Activated CD4-positive, alpha-beta T cell treated with anti-CD3 and anti-CD28 coated beads, Interleukin-2, amount 10 ng/mL, durations not matched to agents 7 days and 5 days (primary cell): ENCODE data around the gene RGS9. TPM values are rescaled to one million over a fixed set of nuclear protein-coding genes. Genes with fewer than 3 reads are reported as not detected.
"Not testable (repeated sequence)": the region's sequence is repeated elsewhere in the genome, so short reads cannot be mapped to it uniquely, and the experiment has no call there.

Source experiments
- CTCF ChIA-PET: fragments of 350-600 bp; sonication (Branson Sonifier 250); formaldehyde crosslinking; loops from one replicate; lab custom pipeline; 2021; ENCODE audit warnings: antibody characterized with exemption; lab: Charles Lee
- POLR2A ChIA-PET: fragments of 350-600 bp; sonication (Branson Sonifier 250); formaldehyde crosslinking; loops from one replicate; lab custom pipeline; 2021; ENCODE audit warnings: antibody characterized with exemption; lab: Charles Lee
- DNase-seq: peaks from one replicate; pipeline ENCODE4 v3.0.0-alpha.2; 2020
- H3K27ac Mint-ChIP-seq: one replicate; pipeline ENCODE4 v1.8.0; 2021; ENCODE audit warnings: mild to moderate bottlenecking, moderate library complexity, mixed read lengths
- H3K27me3 Mint-ChIP-seq: one replicate; pipeline ENCODE4 v1.8.0; 2021; ENCODE audit warnings: mixed read lengths
- H3K36me3 Mint-ChIP-seq: one replicate; pipeline ENCODE4 v1.8.0; 2021; ENCODE audit warnings: low read depth, mixed read lengths
- H3K4me1 Mint-ChIP-seq: one replicate; pipeline ENCODE4 v1.8.0; 2021; ENCODE audit warnings: mixed read lengths
- H3K4me3 Mint-ChIP-seq: one replicate; pipeline ENCODE4 v1.8.0; 2021; ENCODE audit warnings: mild to moderate bottlenecking, moderate library complexity, mixed read lengths
- H3K9me3 Mint-ChIP-seq: one replicate; pipeline ENCODE4 v1.8.0; 2021; ENCODE audit warnings: mixed read lengths
- total RNA-seq, 2 experiments: library from RNA; stranded (reverse); gene quantifications; one replicate each; pipeline ENCODE4 v1.2.3, GENCODE V29; 2021

Gene RGS9
- total RNA-seq, 2 experiments from 2014 or later = 6.0 to 6.3 TPM

- Mint-ChIP-seq H3K4me1 (peaks cover 18% of the 10 kb centered on the region), H3K4me3 (peak overlapping the region; percentile 83), H3K27me3 (peaks cover 5% of the 10 kb centered on the region), H3K9me3 (no peaks in the 10 kb centered on the region), H3K36me3 (no peaks in the 10 kb centered on the region), H3K27ac (peak overlapping the region; percentile 70)
- CTCF ChIA-PET = interaction anchor here (0.6 to 3.1 kb wide), 15 partner anchors 16 to 394 kb away, joined by 3 to 13 read pairs (median 6); partner anchors contain the start of gene RGS9
- POLR2A ChIA-PET = no interaction called here
- DNase-seq = no peak
Measured at GRCh38 chr17:65101371-65101770, 35.8 kb upstream of the RGS9 start.

GRCh38 chr17:65102235-65102634 lies 34.9 kb upstream of the RGS9 start:
- POLR2A ChIA-PET = no interaction called here

GRCh38 chr17:65102788-65103187 lies 34.4 kb upstream of the RGS9 start:
- peaks cover 18% of the 10 kb centered on the region for H3K4me1 Mint-ChIP-seq

More at GRCh38 chr17:65102235-65102634, 34.9 kb upstream of the RGS9 start:
- no peak overlapping the region for H3K27ac Mint-ChIP-seq
- peaks cover 5% of the 10 kb centered on the region for H3K27me3 Mint-ChIP-seq
- CTCF ChIA-PET = interaction anchor here (0.7 to 3.1 kb wide), 4 partner anchors 32 to 137 kb away, joined by 3 to 12 read pairs (median 6); partner anchors contain the start of gene RGS9
- H3K9me3 Mint-ChIP-seq = no peaks in the 10 kb centered on the region
- no peak overlapping the region for H3K4me3 Mint-ChIP-seq
- no peaks in the 10 kb centered on the region for H3K36me3 Mint-ChIP-seq
- H3K4me1 Mint-ChIP-seq = peaks cover 18% of the 10 kb centered on the region
- DNase-seq = no peak

GRCh38 chr17:65103431-65103830 lies 33.7 kb upstream of the RGS9 start:
- CTCF ChIA-PET = interaction anchor here (0.6 to 3.0 kb wide), 5 partner anchors 14 to 181 kb away, joined by 3 to 12 read pairs (median 4); partner anchors contain the start of gene RGS9
- DNase-seq = no peak
- Mint-ChIP-seq H3K4me3 (no peak overlapping the region), H3K9me3 (no peaks in the 10 kb centered on the region), H3K4me1 (peaks cover 18% of the 10 kb centered on the region), H3K36me3 (no peaks in the 10 kb centered on the region), H3K27me3 (peaks cover 10% of the 10 kb centered on the region), H3K27ac (no peak overlapping the region)
- POLR2A ChIA-PET = no interaction called here

More at GRCh38 chr17:65102788-65103187, 34.4 kb upstream of the RGS9 start:
- H3K27me3 Mint-ChIP-seq = peaks cover 7% of the 10 kb centered on the region
- H3K4me3 Mint-ChIP-seq = no peak overlapping the region
- H3K9me3 Mint-ChIP-seq = no peaks in the 10 kb centered on the region
- no peak overlapping the region for H3K27ac Mint-ChIP-seq
- H3K36me3 Mint-ChIP-seq = no peaks in the 10 kb centered on the region
- CTCF ChIA-PET = interaction anchor here (1.4 to 3.0 kb wide), 2 partner anchors 34 to 53 kb away, joined by 4 to 12 read pairs; partner anchors contain the start of gene RGS9
- POLR2A ChIA-PET = no interaction called here
- DNase-seq = no peak

DNA sequence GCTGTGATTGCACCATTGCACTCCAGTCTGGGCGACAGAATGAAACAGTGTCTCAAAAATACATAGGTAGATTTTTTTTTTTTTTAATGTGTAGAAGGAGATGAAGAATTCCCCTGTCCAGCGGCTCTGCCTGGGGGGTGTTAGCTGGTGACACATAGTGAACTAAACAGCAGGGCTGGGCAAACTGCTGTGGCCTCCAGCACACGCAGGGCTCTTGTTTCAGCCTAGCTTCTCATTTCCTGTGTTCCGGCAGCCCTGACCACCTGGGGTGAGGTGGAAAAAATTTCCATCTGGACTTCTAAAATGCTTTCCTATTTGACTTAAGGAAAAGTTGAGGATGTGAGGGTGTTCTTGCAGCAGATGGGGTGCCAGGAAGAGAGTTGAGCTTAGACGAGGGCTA lies 33.3 kb upstream of the RGS9 start:
- no peaks in the 10 kb centered on the region for H3K9me3 Mint-ChIP-seq
- ChIA-PET CTCF (interaction anchor here (0.6 to 1.4 kb wide), 6 partner anchors 15 to 181 kb away, joined by 3 to 4 read pairs (median 3); no protein-coding TSS in a partner anchor), POLR2A (no interaction called here)
- peaks cover 12% of the 10 kb centered on the region for H3K27me3 Mint-ChIP-seq
- H3K4me3 Mint-ChIP-seq = no peak overlapping the region
- H3K27ac Mint-ChIP-seq = no peak overlapping the region
- no peak for DNase-seq
- H3K4me1 Mint-ChIP-seq = peaks cover 18% of the 10 kb centered on the region
- H3K36me3 Mint-ChIP-seq = no peaks in the 10 kb centered on the region

DNA sequence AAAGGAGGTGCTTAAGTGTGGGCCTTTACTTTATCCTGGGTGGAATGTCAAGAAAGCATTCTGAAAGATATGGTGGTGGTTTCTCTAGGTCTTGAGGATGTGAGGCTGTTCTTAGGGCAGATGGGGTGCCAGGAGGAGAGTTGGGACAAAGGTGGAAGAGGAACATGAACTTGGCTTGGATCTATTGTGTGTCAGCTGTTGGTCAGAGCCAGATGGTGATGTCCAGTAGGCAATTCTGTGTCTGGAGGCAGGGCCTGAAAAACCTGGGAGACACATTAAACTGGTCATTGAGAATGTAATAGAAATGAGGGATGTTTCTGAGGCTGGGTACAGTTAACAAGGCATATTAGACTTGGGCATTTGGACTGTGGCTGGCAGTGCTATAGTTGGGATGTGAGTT lies 32.6 kb upstream of the RGS9 start:
- no peak overlapping the region for H3K4me3 Mint-ChIP-seq
- no peaks in the 10 kb centered on the region for H3K36me3 Mint-ChIP-seq
- DNase-seq = no peak
- H3K27ac Mint-ChIP-seq = no peak overlapping the region
- no peaks in the 10 kb centered on the region for H3K9me3 Mint-ChIP-seq
- H3K4me1 Mint-ChIP-seq = peaks cover 13% of the 10 kb centered on the region
- POLR2A ChIA-PET = no interaction called here
- H3K27me3 Mint-ChIP-seq = peaks cover 18% of the 10 kb centered on the region
- CTCF ChIA-PET = interaction anchor here (0.6 to 1.4 kb wide), 4 partner anchors 20 to 223 kb away, joined by 3 to 4 read pairs (median 3); no protein-coding TSS in a partner anchor

DNA sequence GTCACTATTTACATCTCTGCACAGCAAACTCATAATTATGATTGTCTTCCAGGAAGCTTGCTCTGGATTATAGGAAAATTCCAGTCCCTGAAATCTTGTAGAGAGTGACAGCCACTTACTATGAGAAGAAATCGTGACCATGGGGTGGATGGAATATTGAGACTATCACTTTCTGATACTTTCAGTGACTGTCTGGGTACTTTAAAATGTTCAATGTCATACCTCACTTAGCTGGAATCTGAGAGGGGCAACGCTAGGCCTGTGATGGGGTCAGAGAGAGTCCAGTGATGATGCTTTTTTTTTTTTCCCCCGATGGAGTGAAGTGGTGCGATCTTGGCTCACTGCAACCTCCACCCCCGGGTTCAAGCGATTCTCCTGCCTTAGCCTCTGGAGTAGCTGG lies 32.2 kb upstream of the RGS9 start:
- POLR2A ChIA-PET = no interaction called here
- no peak for DNase-seq
- Mint-ChIP-seq H3K36me3 (no peaks in the 10 kb centered on the region), H3K27me3 (peaks cover 21% of the 10 kb centered on the region), H3K9me3 (peaks cover 2% of the 10 kb centered on the region), H3K4me3 (no peak overlapping the region), H3K27ac (no peak overlapping the region), H3K4me1 (peaks cover 10% of the 10 kb centered on the region)
- CTCF ChIA-PET = interaction anchor here (0.6 to 1.1 kb wide), 3 partner anchors 20 to 222 kb away, joined by 3 read pairs; no protein-coding TSS in a partner anchor

DNA sequence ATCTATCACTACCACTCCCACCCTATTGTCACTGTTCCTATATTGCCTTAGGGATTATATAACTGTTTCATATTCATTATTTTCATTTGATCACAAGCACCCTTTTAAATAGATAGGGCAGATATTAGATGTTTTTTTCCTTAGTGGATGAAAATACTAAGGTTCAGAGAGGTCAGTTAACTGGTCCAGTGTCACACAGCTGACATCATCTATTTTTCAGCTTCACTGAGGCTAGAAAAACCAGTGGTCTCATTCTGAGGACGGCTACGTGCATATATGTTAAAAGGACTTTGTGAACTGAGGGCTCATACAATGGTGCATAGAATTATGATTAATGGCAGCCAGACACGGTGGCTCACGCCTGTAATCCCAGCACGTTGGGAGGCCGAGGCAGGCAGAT lies 29.0 kb upstream of the RGS9 start:
- H3K4me3 Mint-ChIP-seq = no peak overlapping the region
- no peaks in the 10 kb centered on the region for H3K4me1 Mint-ChIP-seq
- ChIA-PET POLR2A (no interaction called here), CTCF (no interaction called here)
- H3K36me3 Mint-ChIP-seq = no peaks in the 10 kb centered on the region
- peaks cover 30% of the 10 kb centered on the region for H3K27me3 Mint-ChIP-seq
- no peak for DNase-seq
- H3K9me3 Mint-ChIP-seq = peaks cover 2% of the 10 kb centered on the region
- H3K27ac Mint-ChIP-seq = no peak overlapping the region

DNA sequence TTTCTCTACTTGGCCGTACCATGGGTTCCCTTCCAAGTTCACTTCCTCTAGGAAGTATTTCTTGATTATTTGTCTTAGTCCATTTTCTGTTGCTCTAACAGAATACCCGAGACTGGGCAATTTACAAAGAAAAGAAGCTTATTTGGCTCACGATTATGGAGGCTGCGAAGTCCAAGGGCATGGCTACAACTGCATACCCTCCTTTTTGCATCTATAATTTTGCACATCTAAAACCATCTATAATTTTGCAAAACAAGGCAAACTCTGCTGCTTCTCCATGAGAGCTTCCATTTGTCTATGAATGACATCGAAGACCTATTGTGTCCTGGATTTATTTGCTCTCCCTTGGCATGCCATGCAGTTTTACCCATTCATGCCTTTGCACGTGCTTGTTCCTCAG lies 27.6 kb upstream of the RGS9 start:
- Mint-ChIP-seq H3K27me3 (peaks cover 32% of the 10 kb centered on the region), H3K4me1 (no peaks in the 10 kb centered on the region), H3K27ac (no peak overlapping the region)

GRCh38 chr17:65109990-65110680 lies 27.0 kb upstream of the RGS9 start:
- CTCF ChIA-PET = interaction anchor here (2.2 kb wide), 1 partner anchor 10 kb away, joined by 9 read pairs; no protein-coding TSS in a partner anchor
- POLR2A ChIA-PET = no interaction called here
- Mint-ChIP-seq H3K4me3 (no peak overlapping the region), H3K36me3 (no peaks in the 10 kb centered on the region), H3K27ac (no peak overlapping the region), H3K4me1 (no peaks in the 10 kb centered on the region), H3K27me3 (peaks cover 33% of the 10 kb centered on the region), H3K9me3 (peaks cover 2% of the 10 kb centered on the region)
- DNase-seq = no peak

More for the DNA sequence above, 27.6 kb upstream of the RGS9 start:
- peaks cover 2% of the 10 kb centered on the region for H3K9me3 Mint-ChIP-seq
- H3K4me3 Mint-ChIP-seq = no peak overlapping the region
- ChIA-PET CTCF (interaction anchor here (2.2 kb wide), 1 partner anchor 9 kb away, joined by 9 read pairs; no protein-coding TSS in a partner anchor), POLR2A (no interaction called here)
- H3K36me3 Mint-ChIP-seq = no peaks in the 10 kb centered on the region
- DNase-seq = no peak

DNA sequence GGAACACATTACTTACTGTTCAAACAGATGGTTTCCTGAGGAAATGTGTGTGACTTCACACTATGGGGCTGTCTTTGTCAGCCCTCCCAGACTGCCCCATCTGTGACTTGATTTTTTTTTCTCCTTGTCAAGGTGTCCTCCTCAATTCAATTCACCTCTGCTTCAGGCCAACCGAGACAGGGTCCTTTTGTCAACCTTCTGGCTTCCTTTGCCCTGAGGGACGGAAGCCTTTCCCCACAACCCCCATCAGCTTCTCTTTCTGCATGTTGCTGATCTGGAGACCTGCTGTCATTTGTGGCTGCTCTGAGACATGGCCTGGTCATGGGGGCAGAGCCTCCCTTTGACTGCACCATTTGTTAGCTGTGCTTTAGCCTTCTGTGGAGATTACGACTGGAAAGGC lies 21.3 kb upstream of the RGS9 start:
- Mint-ChIP-seq H3K27ac (no peak overlapping the region), H3K4me1 (peaks cover 4% of the 10 kb centered on the region), H3K9me3 (peaks cover 5% of the 10 kb centered on the region), H3K27me3 (peaks cover 26% of the 10 kb centered on the region), H3K4me3 (no peak overlapping the region), H3K36me3 (no peaks in the 10 kb centered on the region)
- CTCF ChIA-PET = interaction anchor here (1.0 to 1.1 kb wide), 2 partner anchors 12 to 21 kb away, joined by 3 read pairs; partner anchors contain the start of gene RGS9
- no peak for DNase-seq
- POLR2A ChIA-PET = interaction anchor here (0.6 kb wide), 1 partner anchor 16 kb away, joined by 3 read pairs; no protein-coding TSS in a partner anchor

GRCh38 chr17:65116515-65116914 lies 20.7 kb upstream of the RGS9 start:
- not testable (repeated sequence) for H3K27ac Mint-ChIP-seq, DNase-seq, H3K36me3 Mint-ChIP-seq, H3K4me3 Mint-ChIP-seq, H3K9me3 Mint-ChIP-seq, H3K4me1 Mint-ChIP-seq
- peaks cover 21% of the 10 kb centered on the region for H3K27me3 Mint-ChIP-seq
- POLR2A ChIA-PET = interaction anchor here (0.6 kb wide), 1 partner anchor 17 kb away, joined by 3 read pairs; no protein-coding TSS in a partner anchor
- CTCF ChIA-PET = interaction anchor here (1.5 kb wide), 1 partner anchor 21 kb away, joined by 3 read pairs; the partner anchor contains the start of gene RGS9
